Measurements from ENCODE around the gene ULK4.

DNA sequence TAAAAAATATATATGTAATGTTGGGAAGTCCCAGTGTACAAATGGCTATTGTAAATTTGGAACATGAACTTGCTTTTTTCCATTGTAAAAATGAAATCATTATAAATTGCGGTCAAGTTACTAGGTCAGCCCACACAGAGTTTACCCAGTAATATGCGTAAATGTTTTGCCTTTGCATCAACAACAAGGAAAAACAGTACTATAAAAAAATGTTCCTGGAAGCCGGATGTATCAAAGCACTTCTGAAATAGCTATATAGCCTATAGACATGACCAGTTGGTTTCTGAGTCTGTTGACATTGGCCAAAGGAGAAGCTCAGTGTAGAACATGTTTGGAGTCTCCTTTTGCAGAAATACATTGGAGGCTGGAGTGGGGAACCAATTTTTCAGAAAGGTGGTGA lies 739.4 kb downstream of the ULK4 start:
- TF ChIP-seq ETV1 (tag; conservative IDR thresholded peaks at IDR 0.05; ENCODE audit: low read depth) (no peak), KAT8 (IDR thresholded peaks at IDR 0.05; ENCODE audit: low read depth) (no peak), HDAC6 (IDR thresholded peaks at IDR 0.05; ENCODE audit: low read depth, low read length) (no peak), MTA3 (IDR thresholded peaks at IDR 0.05; ENCODE audit: borderline replicate concordance) (no peak), FOS (IDR thresholded peaks at IDR 0.05; ENCODE audit: extremely low read depth, insufficient read length) (no peak), ZNF184 (CRISPR knock-in tag; IDR thresholded peaks at IDR 0.05) (no peak), ZNF146 (CRISPR knock-in tag; IDR thresholded peaks at IDR 0.05; ENCODE audit: unreplicated experiment) (no peak), ZNF274 (IDR thresholded peaks at IDR 0.05; ENCODE audit: borderline replicate concordance, low read depth, low read length) (no peak)

All from K562 (cell line).